Trophoblast cell (in vitro differentiated cells and primary cell): ENCODE data around the gene MAP7.
"Not testable (repeated sequence)": the region's sequence is repeated elsewhere in the genome, so short reads cannot be mapped to it uniquely, and the experiment has no call there.

ENCODE experiments used
- DNase-seq, 2 donors: peaks; one replicate each; pipeline ENCODE4 v3.0.0-alpha.2; 2016
- H2AFZ ChIP-seq: 2 replicates; pipeline ENCODE4 v1.6.1; 2013; ENCODE audit warnings: low read length, moderate library complexity, mild to moderate bottlenecking; ENCODE audit not compliant: insufficient read depth, poor library complexity
- H2AK5ac ChIP-seq: 2 replicates; pipeline ENCODE4 v1.6.1; 2013; ENCODE audit warnings: mild to moderate bottlenecking, low read length
- H2BK120ac ChIP-seq: 2 replicates; pipeline ENCODE4 v1.6.1; 2013; ENCODE audit warnings: low read length, mild to moderate bottlenecking, moderate library complexity; ENCODE audit not compliant: insufficient read depth, poor library complexity
- H2BK12ac ChIP-seq: 2 replicates; pipeline ENCODE4 v1.6.1; 2013; ENCODE audit warnings: mild to moderate bottlenecking, low read length, moderate library complexity
- H2BK5ac ChIP-seq: 2 replicates; pipeline ENCODE4 v1.6.1; 2013; ENCODE audit warnings: low read length, low read depth, moderate library complexity, mild to moderate bottlenecking; ENCODE audit not compliant: poor library complexity
- H3K14ac ChIP-seq: 2 replicates; pipeline ENCODE4 v1.6.1; 2013; ENCODE audit warnings: mild to moderate bottlenecking, low read length
- H3K18ac ChIP-seq: 2 replicates; pipeline ENCODE4 v1.6.1; 2013; ENCODE audit warnings: mild to moderate bottlenecking, low read length
- H3K23ac ChIP-seq: 2 replicates; pipeline ENCODE4 v1.6.1; 2013; ENCODE audit warnings: low read length
- H3K27ac ChIP-seq: 2 replicates; pipeline ENCODE4 v1.5.1; 2013; ENCODE audit warnings: low read depth, mild to moderate bottlenecking, inconsistent platforms, low read length, moderate library complexity
- H3K27me3 ChIP-seq: 2 replicates; pipeline ENCODE4 v1.6.1; 2013; ENCODE audit warnings: inconsistent platforms, mild to moderate bottlenecking, low read length, moderate library complexity; ENCODE audit not compliant: insufficient read depth
- H3K36me3 ChIP-seq, 2 experiments: 1 replicate in 1 of 2; 2 replicates in 1 of 2; pipeline ENCODE4 v1.6.1; 2013; ENCODE audit warnings: low read length in 2 of 2, mild to moderate bottlenecking in 2 of 2, moderate library complexity in 1 of 2; ENCODE audit not compliant: insufficient read depth in 2 of 2, control insufficient read depth in 1 of 2
- H3K4ac ChIP-seq: 2 replicates; pipeline ENCODE4 v1.6.1; 2013; ENCODE audit warnings: low read depth, mild to moderate bottlenecking, low read length, moderate library complexity
- H3K4me1 ChIP-seq, 2 experiments: 1 replicate in 1 of 2; 2 replicates in 1 of 2; pipeline ENCODE4 v1.6.1; 2013; ENCODE audit warnings: low read length in 2 of 2, mild to moderate bottlenecking in 2 of 2, moderate library complexity in 1 of 2; ENCODE audit not compliant: insufficient read depth in 2 of 2, control insufficient read depth in 1 of 2
- H3K4me2 ChIP-seq: 2 replicates; pipeline ENCODE4 v1.6.1; 2013; ENCODE audit warnings: inconsistent platforms, mild to moderate bottlenecking, low read length, moderate library complexity
- H3K4me3 ChIP-seq: 2 replicates; pipeline ENCODE4 v1.5.1; 2013; ENCODE audit warnings: mild to moderate bottlenecking, low read depth, low read length, inconsistent platforms
- H3K79me1 ChIP-seq: one replicate; pipeline ENCODE4 v1.6.1; 2013; ENCODE audit warnings: low read length
- H3K79me2 ChIP-seq: 2 replicates; pipeline ENCODE4 v1.6.1; 2013; ENCODE audit warnings: low read length, mild to moderate bottlenecking; ENCODE audit not compliant: control insufficient read depth, insufficient read depth, poor library complexity
- H3K9ac ChIP-seq: 2 replicates; pipeline ENCODE4 v1.6.1; 2013; ENCODE audit warnings: mild to moderate bottlenecking, low read length
- H3K9me3 ChIP-seq: 2 replicates; pipeline ENCODE4 v1.6.1; 2013; ENCODE audit warnings: low read depth, mild to moderate bottlenecking, control low read depth, inconsistent platforms, low read length; ENCODE audit not compliant: insufficient read depth
- H4K12ac ChIP-seq: 2 replicates; pipeline ENCODE4 v1.6.1; 2013; ENCODE audit warnings: low read depth, mild to moderate bottlenecking, low read length, moderate library complexity
- H4K8ac ChIP-seq: 2 replicates; pipeline ENCODE4 v1.6.1; 2013; ENCODE audit warnings: low read depth, mild to moderate bottlenecking, low read length, moderate library complexity
- H4K91ac ChIP-seq: one replicate; pipeline ENCODE4 v1.6.1; 2013; ENCODE audit warnings: low read depth, mild to moderate bottlenecking, low read length, moderate library complexity
- WGBS: extraction: QIAGEN DNeasy Blood & Tissue Kit; methylation state at CpG from one replicate; pipeline ENCODE4 v1.1.7; 2013; ENCODE audit warnings: missing lambda C conversion rate; ENCODE audit not compliant: insufficient read length, insufficient coverage; ENCODE audit errors: extremely low coverage; 5-methylcytosine and 5-hydroxymethylcytosine counted together

Gene MAP7

GRCh38 chr6:136437246-136437645 is 113.0 kb downstream of the MAP7 start:
- Histone ChIP-seq H3K14ac (no peak overlapping the region), H4K12ac (no peak overlapping the region), H2AFZ (no peak overlapping the region), H3K4me1 (no peaks in the 10 kb centered on the region), H3K36me3 (peaks cover 0 to 1% of the 10 kb centered on the region in 2 experiments), H2BK120ac (no peak overlapping the region), H3K27me3 (no peaks in the 10 kb centered on the region), H4K8ac (no peak overlapping the region), H3K23ac (no peak overlapping the region), H2AK5ac (no peak overlapping the region), H3K9ac (no peak overlapping the region), H3K4ac (no peak overlapping the region), H4K91ac (no peak overlapping the region), H3K79me1 (no peaks in the 10 kb centered on the region), H2BK5ac (no peak overlapping the region), H3K4me3 (no peak overlapping the region), H3K27ac (no peak overlapping the region), H2BK12ac (no peak overlapping the region), H3K18ac (no peak overlapping the region), H3K9me3 (no peaks in the 10 kb centered on the region), H3K4me2 (no peak overlapping the region), H3K79me2 (no peaks in the 10 kb centered on the region)
- peak in 1 of 2 donors; percentile 14 for DNase-seq
- WGBS: no CpG with 5 or more reads among the region's 3 CpGs

GRCh38 chr6:136435101-136435500 is 115.1 kb downstream of the MAP7 start:
- H4K12ac ChIP-seq: no peak overlapping the region
- no peaks in the 10 kb centered on the region for H3K4me1 ChIP-seq
- H3K36me3 ChIP-seq: no peaks in the 10 kb centered on the region
- H2BK5ac ChIP-seq: no peak overlapping the region
- DNase-seq: no peak
- no peak overlapping the region for H3K4me3 ChIP-seq
- no peak overlapping the region for H4K8ac ChIP-seq
- no peaks in the 10 kb centered on the region for H3K27me3 ChIP-seq
- H3K18ac ChIP-seq: no peak overlapping the region
- no peaks in the 10 kb centered on the region for H3K79me1 ChIP-seq
- H3K79me2 ChIP-seq: no peaks in the 10 kb centered on the region
- no peak overlapping the region for H2AK5ac ChIP-seq
- no peak overlapping the region for H3K14ac ChIP-seq
- H3K9ac ChIP-seq: no peak overlapping the region
- H3K4ac ChIP-seq: no peak overlapping the region
- H3K23ac ChIP-seq: no peak overlapping the region
- H2BK12ac ChIP-seq: no peak overlapping the region
- H2BK120ac ChIP-seq: no peak overlapping the region
- no peak overlapping the region for H3K4me2 ChIP-seq
- H3K9me3 ChIP-seq: no peaks in the 10 kb centered on the region
- H2AFZ ChIP-seq: no peak overlapping the region
- H3K27ac ChIP-seq: no peak overlapping the region
- WGBS: no CpG with 5 or more reads among the region's 2 CpGs
- no peak overlapping the region for H4K91ac ChIP-seq

- not testable (repeated sequence) for H3K27me3 ChIP-seq, H3K36me3 ChIP-seq, H2AK5ac ChIP-seq, H3K4me2 ChIP-seq, H3K4ac ChIP-seq, H4K91ac ChIP-seq, H2BK5ac ChIP-seq, H3K9ac ChIP-seq, H4K12ac ChIP-seq, DNase-seq, H3K23ac ChIP-seq, H4K8ac ChIP-seq, H3K4me1 ChIP-seq, H2BK12ac ChIP-seq, H2BK120ac ChIP-seq, H3K27ac ChIP-seq, H2AFZ ChIP-seq, H3K79me1 ChIP-seq, H3K4me3 ChIP-seq, H3K79me2 ChIP-seq, H3K18ac ChIP-seq, H3K14ac ChIP-seq, H3K9me3 ChIP-seq
- WGBS: no CpG with 5 or more reads among the region's 5 CpGs
Measured at GRCh38 chr6:136431306-136431705, 118.9 kb downstream of the MAP7 start.

GRCh38 chr6:136429264-136430065 is 120.8 kb downstream of the MAP7 start:
- no peaks in the 10 kb centered on the region for H3K4me1 ChIP-seq
- no peak overlapping the region for H4K8ac ChIP-seq
- no CpG with 5 or more reads among the region's 8 CpGs for WGBS
- H3K9ac ChIP-seq: no peak overlapping the region
- no peaks in the 10 kb centered on the region for H3K27me3 ChIP-seq
- H2AFZ ChIP-seq: no peak overlapping the region
- H3K18ac ChIP-seq: no peak overlapping the region
- H4K91ac ChIP-seq: no peak overlapping the region
- no peak overlapping the region for H2BK5ac ChIP-seq
- H3K4me3 ChIP-seq: no peak overlapping the region
- H3K9me3 ChIP-seq: no peaks in the 10 kb centered on the region
- no peak overlapping the region for H4K12ac ChIP-seq
- no peak overlapping the region for H3K14ac ChIP-seq
- no peaks in the 10 kb centered on the region for H3K79me2 ChIP-seq
- no peaks in the 10 kb centered on the region for H3K36me3 ChIP-seq
- no peak overlapping the region for H3K27ac ChIP-seq
- H3K4ac ChIP-seq: no peak overlapping the region
- H2AK5ac ChIP-seq: no peak overlapping the region
- no peaks in the 10 kb centered on the region for H3K79me1 ChIP-seq
- no peak overlapping the region for H2BK12ac ChIP-seq
- no peak for DNase-seq
- no peak overlapping the region for H2BK120ac ChIP-seq
- no peak overlapping the region for H3K4me2 ChIP-seq
- H3K23ac ChIP-seq: no peak overlapping the region
